HG02610 (cell line): Measurements from ENCODE around the gene CEP170B.
"Not testable (repeated sequence)": the region's sequence is repeated elsewhere in the genome, so short reads cannot be mapped to it uniquely, and the experiment has no call there.

ENCODE experiments used
- ATAC-seq: cut with Tn5 transposase; IDR thresholded peaks from one replicate; pipeline ENCODE4 v1.9.1; 2021; ENCODE audit warnings: mild to moderate bottlenecking, moderate library complexity; ENCODE audit not compliant: unreplicated experiment

Gene CEP170B

DNA sequence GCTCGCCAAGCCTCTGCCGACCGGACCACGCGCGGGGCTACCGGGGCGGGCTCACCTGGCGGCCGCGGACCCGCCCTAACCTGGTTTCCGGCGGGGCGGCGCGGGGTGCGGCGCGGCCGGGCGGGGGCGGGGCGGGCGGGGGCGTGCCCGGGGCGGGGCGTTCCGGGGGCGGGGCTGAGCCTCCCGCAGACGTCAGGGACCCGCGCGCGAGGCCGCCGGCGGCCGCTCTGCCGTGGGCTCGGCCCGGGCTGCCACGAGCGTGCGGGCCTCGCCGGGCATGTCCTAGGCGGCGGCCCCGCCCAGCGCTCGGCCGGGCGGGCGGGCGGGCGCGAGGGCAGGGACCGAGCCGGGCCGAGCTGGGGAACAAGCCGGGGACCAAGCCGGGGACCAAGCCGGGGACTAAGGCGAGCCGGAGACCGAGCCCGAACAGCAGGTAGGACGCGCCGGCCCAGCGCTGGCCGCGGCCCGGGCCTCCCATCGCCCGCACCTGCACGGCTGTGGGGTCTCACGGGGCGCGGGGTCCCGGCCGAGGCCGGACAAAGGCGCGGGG lies at the start of gene CEP170B:
CEP170B (plus strand) TSS at position 188 of the 550 bp plus-strand sequence. CDS start 3,183 bp downstream, outside the sequence.
- no peak for ATAC-seq

DNA sequence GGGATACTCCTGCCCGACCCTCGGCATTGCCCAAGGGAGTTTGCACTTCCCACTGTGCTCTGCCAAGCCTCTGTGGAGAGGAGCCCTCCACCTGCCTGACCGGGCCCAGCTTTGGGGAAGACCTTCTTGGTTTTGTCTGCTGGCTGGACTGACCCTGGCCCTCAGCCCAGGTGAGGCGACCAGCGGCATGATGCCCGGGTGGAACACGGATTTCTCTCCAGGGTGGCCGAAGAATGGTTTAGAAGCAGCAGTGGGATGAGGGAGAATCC lies 48.5 kb upstream of the CEP170B start:
- ATAC-seq, result no peak

GRCh38 chr14:104817930-104818713 lies 46.9 kb upstream of the CEP170B start:
- ATAC-seq, result no peak

- ATAC-seq, result no peak
Observed at GRCh38 chr14:104818714-104819161, 46.3 kb upstream of the CEP170B start.

GRCh38 chr14:104819361-104819781 lies 45.7 kb upstream of the CEP170B start:
- no peak for ATAC-seq

GRCh38 chr14:104820669-104821228 lies 44.3 kb upstream of the CEP170B start:
- no peak for ATAC-seq

DNA sequence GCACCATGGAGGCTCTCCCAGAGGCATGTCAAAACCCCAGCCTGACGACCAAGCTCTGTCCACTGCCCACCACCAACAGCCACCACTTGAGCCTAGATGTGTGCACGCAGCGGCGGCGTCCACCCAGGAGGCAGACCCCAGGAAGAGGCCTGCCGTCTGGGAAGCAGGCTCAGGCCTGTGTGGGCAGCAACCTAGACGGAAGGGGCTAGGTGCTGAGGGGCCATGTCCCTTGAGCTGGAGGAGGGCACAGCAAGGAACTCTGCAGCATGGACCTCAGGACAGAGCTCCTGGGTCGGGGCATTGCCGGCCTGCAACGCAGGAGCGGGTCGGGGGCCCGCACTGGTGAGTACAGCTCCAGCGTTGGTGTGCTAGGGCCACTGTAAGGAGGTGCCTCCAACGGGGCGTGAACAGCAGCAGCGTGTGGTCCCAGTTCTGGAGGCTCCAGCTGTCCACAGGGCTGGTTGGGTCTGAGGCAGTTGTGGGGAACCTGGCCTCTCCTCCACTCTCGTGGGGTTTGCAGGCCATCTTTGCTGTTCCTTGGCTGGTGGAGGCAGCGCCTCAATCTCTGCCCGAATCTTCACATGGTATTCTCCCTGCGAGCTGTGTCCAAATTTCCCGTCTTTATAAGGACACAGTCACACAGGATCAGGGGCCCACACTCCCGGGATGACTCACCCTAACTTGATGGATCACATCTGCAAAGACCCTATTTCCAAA lies 43.7 kb upstream of the CEP170B start:
- no peak for ATAC-seq

GRCh38 chr14:104821971-104822608 lies 43.0 kb upstream of the CEP170B start:
- ATAC-seq, result no peak

GRCh38 chr14:104822821-104823615 lies 42.0 kb upstream of the CEP170B start:
- ATAC-seq, result no peak

- ATAC-seq, result no peak
Observed at GRCh38 chr14:104824353-104824997, 40.6 kb upstream of the CEP170B start.

DNA sequence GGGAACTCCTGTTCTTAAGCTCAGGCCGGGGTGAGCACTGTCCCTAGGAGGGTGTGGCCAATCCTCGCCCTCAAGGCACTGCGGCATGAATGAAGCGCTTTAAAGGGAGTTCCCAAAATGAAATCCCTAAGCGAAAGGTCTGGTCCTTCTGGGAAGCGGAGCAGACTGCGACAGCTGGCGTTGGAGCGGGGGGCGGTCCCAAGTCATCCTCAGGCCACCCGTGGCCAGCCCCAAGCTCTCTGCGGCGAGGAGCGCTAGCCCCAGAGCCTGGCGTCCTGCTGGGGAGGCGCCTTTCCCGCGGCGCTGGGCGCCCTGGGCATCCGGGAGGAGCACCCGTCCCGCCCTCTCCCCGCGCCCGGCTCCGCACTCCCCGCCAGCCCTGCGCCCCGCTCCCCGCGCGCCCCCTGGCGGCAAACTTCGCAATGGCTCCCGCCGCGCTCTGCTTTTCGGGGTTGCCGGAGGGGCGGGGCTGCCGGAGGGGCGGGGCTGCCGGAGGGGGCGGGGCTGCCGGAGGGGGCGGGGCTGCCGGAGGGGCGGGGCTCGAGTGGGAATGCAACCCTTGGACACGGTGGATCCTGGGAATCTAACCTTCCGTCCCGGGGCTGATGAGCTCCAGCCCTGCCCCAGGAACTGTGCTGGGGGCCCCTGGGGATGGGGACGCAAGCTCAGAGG lies 38.7 kb upstream of the CEP170B start:
- peak; percentile 68 for ATAC-seq

DNA sequence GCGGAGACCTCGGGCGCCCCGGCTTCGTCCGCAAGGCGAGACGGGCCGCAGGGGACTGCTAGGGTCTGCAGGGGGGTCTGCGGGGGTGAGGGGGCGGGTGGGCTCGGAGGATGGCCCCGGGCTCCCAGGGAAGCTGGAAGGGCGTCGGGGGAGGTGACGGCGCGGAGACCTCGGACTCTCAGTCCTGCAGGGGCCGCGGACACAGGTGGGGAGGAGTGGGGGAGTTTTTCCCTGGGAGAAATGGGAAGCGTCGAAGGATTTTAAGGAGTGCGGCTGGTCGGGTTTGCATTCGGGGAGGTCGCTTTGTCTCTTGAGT lies 38.2 kb upstream of the CEP170B start:
- ATAC-seq, result no peak

GRCh38 chr14:104827177-104828055 lies 37.7 kb upstream of the CEP170B start:
- no peak for ATAC-seq

- no peak for ATAC-seq
Observed at GRCh38 chr14:104830781-104831180, 34.3 kb upstream of the CEP170B start.

DNA sequence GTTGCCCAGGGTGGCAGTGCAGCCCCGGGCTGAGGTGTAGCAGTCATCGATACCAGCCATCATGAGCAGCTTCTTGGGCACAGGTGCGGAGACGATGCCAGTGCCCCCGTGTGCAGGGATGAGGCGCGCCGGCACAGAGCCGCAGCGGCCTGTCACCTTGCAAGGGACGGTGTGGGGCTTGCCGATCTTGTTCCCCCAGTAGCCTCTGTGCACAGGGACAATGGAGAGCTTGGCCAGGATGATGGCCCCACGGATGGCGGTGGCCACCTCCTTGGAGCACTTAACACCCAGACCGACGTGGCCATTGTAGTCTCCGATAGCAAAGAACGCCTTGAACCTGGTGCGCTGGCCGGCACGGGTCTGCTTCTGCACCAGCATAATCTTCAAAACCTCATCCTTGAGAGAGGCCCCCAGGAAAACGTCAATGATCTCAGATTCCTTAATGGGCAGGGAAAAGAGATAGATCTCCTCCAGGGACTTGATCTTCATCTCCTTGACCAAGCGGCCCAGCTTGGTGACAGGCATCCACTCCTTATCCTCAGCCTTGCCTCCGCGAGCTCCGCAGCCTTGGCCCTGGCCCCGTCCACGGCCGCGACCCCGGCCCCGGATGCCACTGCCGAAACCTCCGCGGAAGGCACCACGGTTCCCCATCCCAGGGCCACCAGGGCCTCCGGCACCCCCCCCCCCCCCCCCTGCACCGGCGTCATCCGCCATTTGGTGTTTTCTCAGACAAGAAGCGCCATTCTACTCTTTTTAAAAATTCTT lies 28.7 kb upstream of the CEP170B start:
- ATAC-seq, result not testable (repeated sequence)

DNA sequence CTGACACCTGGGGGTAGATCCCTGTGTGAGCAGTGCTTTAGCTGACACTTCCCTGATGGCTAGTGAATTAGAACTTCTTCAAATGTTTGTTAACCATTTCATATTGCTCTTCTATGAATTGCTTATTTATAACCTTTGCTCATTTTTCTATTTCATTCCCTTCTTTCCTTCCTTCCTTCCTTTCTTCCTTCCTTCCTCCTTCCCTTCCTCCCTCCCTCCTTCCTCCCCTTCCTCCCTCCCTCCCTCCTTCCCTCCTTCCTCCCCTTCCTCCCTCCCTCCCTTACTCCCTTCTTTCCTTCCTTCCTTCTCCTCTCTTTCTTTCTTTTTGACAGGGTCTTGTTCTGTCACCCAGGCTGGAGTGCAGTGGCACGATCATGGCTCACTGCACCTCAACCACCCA lies 23.3 kb upstream of the CEP170B start:
- no peak for ATAC-seq

DNA sequence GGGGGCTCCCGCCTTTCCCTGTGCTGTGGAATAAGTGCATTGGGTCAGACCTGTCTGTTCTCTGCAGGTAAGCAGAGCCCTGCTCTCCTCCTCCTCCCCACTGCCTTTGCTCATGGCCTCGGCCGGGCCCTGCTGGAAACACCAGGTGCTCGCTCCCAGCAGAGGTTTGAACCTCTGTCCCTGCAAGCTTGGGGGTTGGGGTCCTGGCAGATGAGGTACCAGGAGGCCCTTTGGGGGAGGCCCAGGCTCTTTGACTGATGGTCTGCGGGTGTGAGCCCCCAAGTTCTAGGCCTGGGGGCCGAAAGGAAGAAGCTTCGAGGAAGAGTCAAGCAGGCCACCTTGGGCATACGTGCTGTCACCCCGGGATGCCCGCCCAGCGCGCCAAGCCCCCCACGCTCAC lies 22.1 kb upstream of the CEP170B start:
- ATAC-seq, result no peak
